GM20000 (cell line): ENCODE measurements around the gene MAPK8IP1.

Experiments used
- DNase-seq: peaks from one replicate; pipeline ENCODE4 v3.0.0; 2012; ENCODE audit warnings: low spot score
- TF ChIP-seq, protein P1 (sequence below): IDR thresholded peaks from 2 replicates; pipeline ENCODE4 v1.5.1; 2012; ENCODE audit warnings: mild to moderate bottlenecking, control low read depth; ENCODE audit errors: extremely low read depth, missing control alignments

MAPK8IP1 gene

DNA sequence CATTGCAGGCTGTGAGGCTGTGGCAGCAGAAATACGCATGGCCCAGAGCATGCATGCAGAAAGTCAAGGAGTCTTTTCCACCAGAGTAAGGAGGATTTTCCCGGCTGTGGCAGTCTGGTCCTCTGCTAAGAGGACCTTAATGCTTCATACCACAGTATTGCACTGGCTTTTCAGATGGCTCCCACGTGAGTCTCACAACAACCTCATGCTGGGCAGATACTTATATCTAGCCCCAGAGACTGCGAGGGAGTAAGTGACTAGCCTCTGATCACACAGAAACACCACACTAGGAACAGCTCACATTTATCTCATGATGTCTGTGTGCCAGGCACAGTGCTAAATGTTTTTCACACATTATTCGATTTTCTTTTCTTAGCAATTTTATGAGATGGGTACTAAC lies 30.1 kb upstream of the MAPK8IP1 start:
- TF ChIP-seq, protein P1, sequence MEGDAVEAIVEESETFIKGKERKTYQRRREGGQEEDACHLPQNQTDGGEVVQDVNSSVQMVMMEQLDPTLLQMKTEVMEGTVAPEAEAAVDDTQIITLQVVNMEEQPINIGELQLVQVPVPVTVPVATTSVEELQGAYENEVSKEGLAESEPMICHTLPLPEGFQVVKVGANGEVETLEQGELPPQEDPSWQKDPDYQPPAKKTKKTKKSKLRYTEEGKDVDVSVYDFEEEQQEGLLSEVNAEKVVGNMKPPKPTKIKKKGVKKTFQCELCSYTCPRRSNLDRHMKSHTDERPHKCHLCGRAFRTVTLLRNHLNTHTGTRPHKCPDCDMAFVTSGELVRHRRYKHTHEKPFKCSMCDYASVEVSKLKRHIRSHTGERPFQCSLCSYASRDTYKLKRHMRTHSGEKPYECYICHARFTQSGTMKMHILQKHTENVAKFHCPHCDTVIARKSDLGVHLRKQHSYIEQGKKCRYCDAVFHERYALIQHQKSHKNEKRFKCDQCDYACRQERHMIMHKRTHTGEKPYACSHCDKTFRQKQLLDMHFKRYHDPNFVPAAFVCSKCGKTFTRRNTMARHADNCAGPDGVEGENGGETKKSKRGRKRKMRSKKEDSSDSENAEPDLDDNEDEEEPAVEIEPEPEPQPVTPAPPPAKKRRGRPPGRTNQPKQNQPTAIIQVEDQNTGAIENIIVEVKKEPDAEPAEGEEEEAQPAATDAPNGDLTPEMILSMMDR, result no peak
- DNase-seq, result no peak

DNA sequence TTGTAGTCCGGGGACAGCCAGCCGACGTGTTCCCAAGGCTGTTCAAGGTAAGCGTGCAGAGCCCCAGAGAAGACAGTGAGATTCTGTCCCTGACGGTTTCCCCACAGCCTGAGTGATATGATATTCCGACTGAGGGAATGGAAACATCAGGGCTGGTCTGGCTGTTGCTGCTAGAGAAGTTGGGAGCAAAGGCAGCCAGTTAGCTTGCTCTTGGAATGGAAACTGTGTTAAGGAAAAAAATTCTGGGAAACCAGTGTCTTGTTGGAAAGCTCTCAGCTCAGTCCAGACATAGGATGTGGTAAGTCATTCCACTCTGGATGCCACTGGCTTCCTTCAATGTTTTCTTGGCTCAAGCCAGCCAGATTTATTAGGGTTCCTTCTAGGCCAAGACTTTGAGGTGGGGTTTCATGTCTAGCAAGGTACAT lies 29.4 kb upstream of the MAPK8IP1 start:
- TF ChIP-seq, protein P1, result no peak
- no peak for DNase-seq

DNA sequence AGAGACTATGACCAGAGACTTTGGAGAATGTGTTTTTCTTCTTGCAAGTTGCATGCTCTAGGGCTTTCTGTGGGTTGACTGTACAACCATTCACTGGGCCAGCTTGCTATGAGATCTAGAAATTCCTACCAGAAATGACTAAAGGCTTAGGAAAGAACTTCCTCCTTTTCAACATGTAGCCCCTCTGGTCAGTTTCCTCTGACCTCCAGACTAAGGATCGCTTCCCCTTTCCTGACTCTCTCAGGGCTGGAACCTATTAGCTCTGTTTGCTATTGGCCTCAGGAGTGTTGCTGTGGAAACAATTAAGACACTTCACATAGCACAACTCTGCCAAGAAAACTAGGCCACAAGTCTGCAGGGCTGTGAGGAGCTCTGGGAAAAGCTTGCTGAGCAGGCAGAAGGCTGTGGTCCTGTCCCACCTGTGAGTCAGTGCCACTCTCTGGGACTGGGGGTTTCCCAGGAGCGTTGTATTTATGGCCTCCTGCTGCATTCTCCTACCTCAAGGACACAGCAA lies 27.4 kb upstream of the MAPK8IP1 start:
- DNase-seq, result no peak
- TF ChIP-seq, protein P1, result no peak

DNA sequence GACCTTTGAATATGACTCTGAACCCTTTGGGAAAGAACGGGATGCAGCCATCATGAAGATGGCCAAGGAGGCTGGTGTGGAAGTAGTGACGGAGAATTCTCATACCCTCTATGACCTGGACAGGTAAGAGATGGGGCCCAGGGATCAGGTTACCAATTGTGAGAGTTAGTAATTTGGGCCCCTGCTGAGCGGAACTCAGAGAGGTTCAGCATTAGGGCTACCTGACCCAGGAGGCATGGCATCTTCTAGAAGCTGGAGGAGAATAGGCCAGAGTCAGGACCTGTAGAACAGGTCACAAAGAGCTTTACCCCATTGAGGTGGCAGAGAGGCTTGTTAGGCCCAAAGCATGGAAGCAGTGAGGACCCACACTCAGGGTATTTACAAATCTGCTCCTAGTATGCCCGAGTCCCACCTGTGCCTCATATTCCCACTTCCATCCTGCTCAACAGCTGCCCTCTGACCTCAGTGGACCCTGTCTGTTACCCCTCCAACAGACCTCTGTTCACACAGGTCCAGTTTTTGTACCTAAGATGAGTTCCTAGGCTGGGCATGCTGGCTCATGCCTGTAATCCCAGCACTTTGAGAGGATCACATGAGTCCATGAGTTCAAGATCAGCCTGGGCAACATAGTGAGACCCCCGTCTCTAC lies 26.6 kb upstream of the MAPK8IP1 start:
- no peak for DNase-seq
- TF ChIP-seq, protein P1, result no peak

DNA sequence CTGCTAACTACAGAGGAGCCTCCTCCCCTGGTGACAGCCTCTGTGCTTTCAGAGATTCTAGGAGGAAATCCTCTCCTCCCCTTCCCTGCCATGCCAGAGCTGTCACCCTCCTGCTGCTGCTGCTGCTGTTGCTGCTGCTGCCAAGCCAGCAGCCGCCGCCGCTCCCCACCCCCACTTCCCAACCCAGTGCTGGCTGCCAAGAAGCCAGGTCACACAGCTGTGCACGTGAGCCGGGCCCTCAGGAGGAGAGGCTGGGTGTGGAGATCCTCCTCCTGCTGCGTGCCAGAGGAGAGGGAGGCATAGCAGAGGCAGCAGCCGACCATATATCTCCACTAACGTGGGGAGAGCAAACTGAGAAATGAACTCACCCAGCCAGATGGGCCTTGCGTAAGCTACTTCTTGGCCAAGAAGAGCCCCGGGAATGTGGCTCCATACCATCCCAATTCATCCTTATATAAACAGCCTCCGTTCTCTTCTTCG lies 25.8 kb upstream of the MAPK8IP1 start:
- DNase-seq, result no peak
- TF ChIP-seq, protein P1, result no peak

- DNase-seq, result no peak
- TF ChIP-seq, protein P1, result no peak
Measured at GRCh38 chr11:45860348-45860747, 25.1 kb upstream of the MAPK8IP1 start.

DNA sequence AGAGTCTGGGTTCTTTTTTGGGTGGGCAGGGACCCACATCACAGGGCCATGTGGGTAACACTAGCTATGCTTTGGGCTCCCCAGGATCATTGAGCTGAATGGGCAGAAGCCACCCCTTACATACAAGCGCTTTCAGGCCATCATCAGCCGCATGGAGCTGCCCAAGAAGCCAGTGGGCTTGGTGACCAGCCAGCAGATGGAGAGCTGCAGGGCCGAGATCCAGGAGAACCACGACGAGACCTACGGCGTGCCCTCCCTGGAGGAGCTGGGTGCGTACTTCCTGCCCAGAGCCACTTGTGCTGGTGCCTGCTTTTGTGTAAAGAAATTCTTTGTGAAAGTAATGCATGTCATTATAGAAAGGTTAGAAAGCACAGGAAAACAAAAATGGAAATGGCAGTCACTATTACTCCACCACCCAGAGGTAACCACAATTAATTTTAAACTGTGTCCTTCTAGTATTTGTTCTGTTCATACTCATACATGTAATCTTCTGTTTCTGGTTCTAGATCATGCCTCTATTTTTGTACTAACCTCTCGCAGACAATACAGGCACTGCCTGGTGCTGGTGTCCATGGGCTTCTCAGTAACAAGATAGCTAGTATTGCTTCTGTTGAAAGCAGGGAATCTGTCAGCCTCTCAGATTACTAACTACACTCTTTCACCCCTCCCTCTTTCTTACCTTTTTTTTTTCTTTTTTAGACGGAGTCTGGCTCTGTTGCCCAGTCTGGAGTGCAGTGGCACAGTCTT lies 24.5 kb upstream of the MAPK8IP1 start:
- TF ChIP-seq, protein P1, result no peak
- DNase-seq, result no peak
